ENCODE results near the gene AUTS2.

GRCh38 chr7:70694434-70694970, 1096.2 kb downstream of the AUTS2 start:
- TF ChIP-seq CTCF (IDR thresholded peaks at IDR 0.05) (no peak), POLR2A (IDR thresholded peaks at IDR 0.05) (no peak)

Data from breast epithelium (tissue), 3 donors.